ENCODE data around the gene KLK7.

DNA sequence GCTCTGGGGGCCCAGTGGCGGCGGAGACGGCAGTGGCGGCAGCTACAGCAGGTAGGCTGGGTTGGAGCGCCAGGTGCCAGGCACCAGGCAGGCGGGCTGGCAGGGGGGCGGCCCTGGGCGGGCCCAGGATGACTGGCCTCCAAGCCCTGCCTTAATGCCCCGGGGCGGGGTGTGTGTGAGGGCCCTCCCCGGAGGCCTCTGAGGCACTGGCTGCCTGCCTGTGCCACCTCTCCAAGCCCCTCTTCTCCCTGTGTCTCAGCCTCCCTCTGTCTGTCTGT lies 42.8 kb upstream of the KLK7 start, which contains the start of gene KLK11:
- TF ChIP-seq TAF1 (IDR thresholded peaks at IDR 0.05; ENCODE audit: borderline replicate concordance, low read depth, low read length), result no peak
- no peak for TF ChIP-seq YY1 (IDR thresholded peaks at IDR 0.05; ENCODE audit: low read depth)
- TF ChIP-seq, protein P1, sequence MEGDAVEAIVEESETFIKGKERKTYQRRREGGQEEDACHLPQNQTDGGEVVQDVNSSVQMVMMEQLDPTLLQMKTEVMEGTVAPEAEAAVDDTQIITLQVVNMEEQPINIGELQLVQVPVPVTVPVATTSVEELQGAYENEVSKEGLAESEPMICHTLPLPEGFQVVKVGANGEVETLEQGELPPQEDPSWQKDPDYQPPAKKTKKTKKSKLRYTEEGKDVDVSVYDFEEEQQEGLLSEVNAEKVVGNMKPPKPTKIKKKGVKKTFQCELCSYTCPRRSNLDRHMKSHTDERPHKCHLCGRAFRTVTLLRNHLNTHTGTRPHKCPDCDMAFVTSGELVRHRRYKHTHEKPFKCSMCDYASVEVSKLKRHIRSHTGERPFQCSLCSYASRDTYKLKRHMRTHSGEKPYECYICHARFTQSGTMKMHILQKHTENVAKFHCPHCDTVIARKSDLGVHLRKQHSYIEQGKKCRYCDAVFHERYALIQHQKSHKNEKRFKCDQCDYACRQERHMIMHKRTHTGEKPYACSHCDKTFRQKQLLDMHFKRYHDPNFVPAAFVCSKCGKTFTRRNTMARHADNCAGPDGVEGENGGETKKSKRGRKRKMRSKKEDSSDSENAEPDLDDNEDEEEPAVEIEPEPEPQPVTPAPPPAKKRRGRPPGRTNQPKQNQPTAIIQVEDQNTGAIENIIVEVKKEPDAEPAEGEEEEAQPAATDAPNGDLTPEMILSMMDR (IDR thresholded peaks at IDR 0.05), result no peak
- no peak for TF ChIP-seq POLR2AphosphoS5 (IDR thresholded peaks at IDR 0.05; ENCODE audit: low read depth, low read length)
- no peak for TF ChIP-seq RXRA (IDR thresholded peaks at IDR 0.05; ENCODE audit: borderline replicate concordance, low read depth)
- no peak for TF ChIP-seq RCOR1 (IDR thresholded peaks at IDR 0.05; ENCODE audit: low read length)
- no peak for TF ChIP-seq RAD21 (IDR thresholded peaks at IDR 0.05; ENCODE audit: low read length)
- TF ChIP-seq EP300 (IDR thresholded peaks at IDR 0.05; ENCODE audit: borderline replicate concordance in 1 of 2, low read depth in 1 of 2, low read length in 1 of 2), result no peak

Measured in SK-N-SH (cell line).